Activated gamma-delta T cell (primary cell): ENCODE data around the gene TPGS2.
"Not testable (repeated sequence)": the region's sequence is repeated elsewhere in the genome, so short reads cannot be mapped to it uniquely, and the experiment has no call there.

Source experiments
- DNase-seq: peaks from one replicate; lab custom pipeline; 2025; lab: John Stamatoyannopoulos, UW
- total RNA-seq, 2 donors: gene quantifications; one replicate each; lab custom pipeline; 2026; lab: John Stamatoyannopoulos, UW

Gene TPGS2
- total RNA-seq, result 51.4 to 57.3 reads per million in 2 donors

- DNase-seq, result peak; percentile 89
Observed at GRCh38 chr18:36828630-36829361, at the start of gene TPGS2, which contains the start of gene KIAA1328. TPGS2 (minus strand) TSS chr18:36829002; CDS start chr18:36828767, 235 bp downstream. KIAA1328 (plus strand) TSS chr18:36829127; CDS start chr18:36829139, 12 bp downstream.

- not testable (repeated sequence) for DNase-seq
Observed at GRCh38 chr18:36873826-36874225, 45.0 kb upstream of the TPGS2 start.

GRCh38 chr18:36872329-36872728 lies 43.5 kb upstream of the TPGS2 start:
- no peak for DNase-seq

GRCh38 chr18:36871801-36872200 lies 43.0 kb upstream of the TPGS2 start:
- DNase-seq, result no peak

GRCh38 chr18:36867056-36867455 lies 38.3 kb upstream of the TPGS2 start:
- DNase-seq, result no peak

- DNase-seq, result no peak
Observed at GRCh38 chr18:36862182-36862581, 33.4 kb upstream of the TPGS2 start.

- no peak for DNase-seq
Observed at GRCh38 chr18:36856815-36857214, 28.0 kb upstream of the TPGS2 start.

- no peak for DNase-seq
Observed at GRCh38 chr18:36851202-36851590, 22.4 kb upstream of the TPGS2 start.

GRCh38 chr18:36850527-36851201 lies 21.9 kb upstream of the TPGS2 start:
- no peak for DNase-seq

- no peak for DNase-seq
Observed at GRCh38 chr18:36849288-36850006, 20.6 kb upstream of the TPGS2 start.

GRCh38 chr18:36848609-36849008 lies 19.8 kb upstream of the TPGS2 start:
- DNase-seq, result no peak

- DNase-seq, result no peak
Observed at GRCh38 chr18:36843784-36844183, 15.0 kb upstream of the TPGS2 start.

GRCh38 chr18:36843199-36843598 lies 14.4 kb upstream of the TPGS2 start:
- DNase-seq, result no peak

GRCh38 chr18:36839835-36840234 lies 11.0 kb upstream of the TPGS2 start:
- DNase-seq, result no peak

- no peak for DNase-seq
Observed at GRCh38 chr18:36835927-36836326, 7.1 kb upstream of the TPGS2 start.

GRCh38 chr18:36833120-36833519 lies 4.3 kb upstream of the TPGS2 start:
- no peak for DNase-seq

- no peak for DNase-seq
Observed at GRCh38 chr18:36831139-36831538, 2.3 kb upstream of the TPGS2 start.

GRCh38 chr18:36830158-36830495 lies 1.3 kb upstream of the TPGS2 start:
- no peak for DNase-seq

- no peak for DNase-seq
Observed at GRCh38 chr18:36829362-36830157, 758 bp upstream of the TPGS2 start.

- no peak for DNase-seq
Observed at GRCh38 chr18:36828157-36828629, 609 bp downstream of the TPGS2 start.

- no peak for DNase-seq
Observed at GRCh38 chr18:36826556-36826955, 2.2 kb downstream of the TPGS2 start.

- DNase-seq, result no peak
Observed at GRCh38 chr18:36825526-36825925, 3.3 kb downstream of the TPGS2 start.
